MM.1S (cell line): ENCODE data around the gene ATOSA.

Experiments used
- EZH2 ChIP-seq: fragments of 300-600 bp; sonication (generic); optimal IDR thresholded peaks from 2 replicates; pipeline ENCODE3; 2017; ENCODE audit warnings: low read depth, mild to moderate bottlenecking, antibody characterized with exemption, low read length, mixed read lengths
- EZH2phosphoT487 ChIP-seq: fragments of 300-600 bp; sonication (generic); IDR thresholded peaks from 2 replicates; pipeline ENCODE4 v1.6.1; 2018; ENCODE audit warnings: antibody characterized with exemption, low read length
- TF ChIP-seq, protein P1 (sequence below): fragments of 300-600 bp; sonication (generic); IDR thresholded peaks from 2 replicates; pipeline ENCODE4 v1.5.1; 2016; ENCODE audit warnings: antibody characterized with exemption, low read length, mixed read lengths

DNA sequence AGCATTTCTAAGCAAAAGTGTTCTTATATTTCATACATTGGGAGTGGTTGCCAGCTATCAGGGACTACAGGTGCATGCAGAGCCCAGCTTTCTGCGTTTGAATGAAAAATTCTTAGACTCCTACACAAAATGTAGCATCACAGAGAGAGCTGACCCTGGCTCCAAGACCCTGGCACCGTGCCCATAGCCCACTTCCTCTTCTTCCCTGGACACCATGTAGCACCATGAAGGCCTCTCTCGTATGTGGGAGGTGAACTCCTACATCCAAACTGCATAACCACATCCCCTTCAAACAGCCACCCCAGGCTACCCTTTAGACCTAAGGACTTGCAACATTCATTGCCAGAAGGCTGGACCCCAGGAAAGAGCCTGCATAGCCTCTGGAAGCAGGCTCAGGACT is 35.8 kb upstream of the ATOSA start:
- TF ChIP-seq, protein P1, sequence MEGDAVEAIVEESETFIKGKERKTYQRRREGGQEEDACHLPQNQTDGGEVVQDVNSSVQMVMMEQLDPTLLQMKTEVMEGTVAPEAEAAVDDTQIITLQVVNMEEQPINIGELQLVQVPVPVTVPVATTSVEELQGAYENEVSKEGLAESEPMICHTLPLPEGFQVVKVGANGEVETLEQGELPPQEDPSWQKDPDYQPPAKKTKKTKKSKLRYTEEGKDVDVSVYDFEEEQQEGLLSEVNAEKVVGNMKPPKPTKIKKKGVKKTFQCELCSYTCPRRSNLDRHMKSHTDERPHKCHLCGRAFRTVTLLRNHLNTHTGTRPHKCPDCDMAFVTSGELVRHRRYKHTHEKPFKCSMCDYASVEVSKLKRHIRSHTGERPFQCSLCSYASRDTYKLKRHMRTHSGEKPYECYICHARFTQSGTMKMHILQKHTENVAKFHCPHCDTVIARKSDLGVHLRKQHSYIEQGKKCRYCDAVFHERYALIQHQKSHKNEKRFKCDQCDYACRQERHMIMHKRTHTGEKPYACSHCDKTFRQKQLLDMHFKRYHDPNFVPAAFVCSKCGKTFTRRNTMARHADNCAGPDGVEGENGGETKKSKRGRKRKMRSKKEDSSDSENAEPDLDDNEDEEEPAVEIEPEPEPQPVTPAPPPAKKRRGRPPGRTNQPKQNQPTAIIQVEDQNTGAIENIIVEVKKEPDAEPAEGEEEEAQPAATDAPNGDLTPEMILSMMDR, result no peak
- TF ChIP-seq EZH2 (no peak), EZH2phosphoT487 (no peak)
